T47D (cell line): ENCODE measurements around the gene THADA.

Experiments
- DNase-seq, 2 experiments: peaks; one replicate each; pipeline versions ENCODE4 v3.0.0 to v3.0.0-alpha.2; 2011 to 2012; ENCODE audit warnings: low read depth in 1 of 2, low spot score in 1 of 2
- JUND ChIP-seq: IDR thresholded peaks from 2 replicates; pipeline ENCODE4 v1.6.1; 2012; ENCODE audit warnings: low read depth
- in situ Hi-C: cut with HindIII; loops from 2 replicates; pipeline ENCODE4 v1.10.0; 2016; ENCODE audit warnings: low sequenced_read_pairs, low pct_unique_long_range_greater_than_20kb

THADA gene

GRCh38 chr2:43444989-43445645 lies 150.7 kb downstream of the THADA start:
- TF ChIP-seq JUND, result no peak
- DNase-seq, result no peak
- in situ Hi-C loops, result no loop called here

DNA sequence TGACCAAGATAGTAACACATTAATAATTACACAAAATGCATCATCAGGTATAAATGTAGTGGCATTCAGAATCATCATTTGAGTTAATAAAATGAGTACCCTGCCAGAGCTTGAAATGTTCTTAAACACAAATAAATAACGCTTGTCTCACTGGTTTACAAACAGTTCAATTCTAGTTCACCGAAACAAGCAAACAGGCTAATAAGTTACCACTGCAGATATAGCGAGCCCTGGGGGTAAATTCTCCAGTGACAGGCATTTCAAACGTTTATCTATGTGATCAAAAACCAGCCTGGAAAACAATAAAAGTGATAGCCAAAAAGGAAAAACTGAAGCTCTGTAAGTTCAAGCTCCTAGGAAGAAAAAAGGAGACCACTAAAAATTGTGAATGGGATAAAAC lies 152.6 kb downstream of the THADA start:
- in situ Hi-C loops, result no loop called here

GRCh38 chr2:43441195-43441594 lies 154.6 kb downstream of the THADA start:
- in situ Hi-C loops, result no loop called here
- TF ChIP-seq JUND, result no peak
- no peak for DNase-seq

More for the DNA sequence above, 152.6 kb downstream of the THADA start:
- TF ChIP-seq JUND, result peak; percentile 42; the same call in 1 of the 2 replicates
- DNase-seq, result no peak

DNA sequence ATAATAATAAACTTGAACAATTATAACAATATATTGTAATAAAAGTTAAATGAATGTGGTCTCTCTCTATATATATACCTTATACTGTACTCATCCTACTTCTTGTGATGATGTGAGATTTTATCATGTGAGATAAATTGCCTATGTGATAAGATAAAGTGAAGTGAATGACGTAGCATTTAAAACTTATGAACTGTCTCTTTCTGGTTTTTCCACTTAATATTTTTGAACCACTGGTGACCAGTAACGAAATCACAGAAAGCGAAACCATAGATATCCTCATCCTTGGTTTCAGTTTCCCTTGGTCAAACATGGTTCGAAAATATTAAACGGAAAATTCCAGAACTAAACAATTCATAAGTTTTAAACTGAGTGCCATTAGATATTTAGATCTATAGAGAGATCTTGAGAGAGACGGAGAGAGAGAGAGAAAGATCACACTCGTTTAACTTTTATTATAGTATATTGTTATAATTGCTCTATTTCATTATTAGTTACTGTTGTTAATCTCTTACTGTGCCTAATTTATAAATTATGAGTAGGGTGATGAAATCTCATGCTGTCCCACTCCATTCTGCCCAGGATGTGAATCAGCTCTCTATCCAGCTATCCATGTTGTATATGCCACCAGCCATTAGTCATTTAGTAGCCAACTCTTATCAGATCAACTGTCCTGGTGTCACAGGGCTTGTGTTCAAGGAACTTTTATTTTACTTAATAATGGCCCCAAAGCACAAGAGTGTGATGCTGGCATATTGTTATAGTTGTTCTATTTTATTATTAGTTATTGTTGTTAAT lies 156.8 kb downstream of the THADA start:
- TF ChIP-seq JUND, result no peak
- in situ Hi-C loops, result no loop called here
- no peak for DNase-seq

- DNase-seq, result no peak
- no peak for TF ChIP-seq JUND
- in situ Hi-C loops, result no loop called here
Measured at GRCh38 chr2:43438342-43438741, 157.5 kb downstream of the THADA start.

- no peak for DNase-seq
- in situ Hi-C loops, result no loop called here
- TF ChIP-seq JUND, result no peak
Measured at GRCh38 chr2:43437363-43437762, 158.5 kb downstream of the THADA start.

DNA sequence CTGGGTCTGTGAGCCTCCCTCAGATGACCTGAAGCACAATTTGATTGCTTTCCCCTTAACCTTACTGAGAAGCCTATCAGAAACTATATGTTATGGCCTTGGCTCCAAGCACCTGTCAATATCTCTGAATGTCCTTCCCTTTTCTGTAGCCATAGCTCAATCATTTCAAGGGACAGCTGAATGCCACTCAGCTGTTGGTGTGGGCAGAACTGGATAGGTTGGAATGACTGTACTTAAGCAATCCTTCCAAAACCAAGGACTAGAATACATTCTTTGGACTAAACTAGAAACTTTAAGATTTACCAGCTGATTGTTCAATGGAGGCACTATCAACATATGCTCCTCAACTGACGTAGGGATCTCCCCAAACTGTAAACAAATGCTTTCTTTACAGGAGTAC lies 159.4 kb downstream of the THADA start:
- no peak for TF ChIP-seq JUND
- in situ Hi-C loops, result no loop called here
- no peak for DNase-seq

DNA sequence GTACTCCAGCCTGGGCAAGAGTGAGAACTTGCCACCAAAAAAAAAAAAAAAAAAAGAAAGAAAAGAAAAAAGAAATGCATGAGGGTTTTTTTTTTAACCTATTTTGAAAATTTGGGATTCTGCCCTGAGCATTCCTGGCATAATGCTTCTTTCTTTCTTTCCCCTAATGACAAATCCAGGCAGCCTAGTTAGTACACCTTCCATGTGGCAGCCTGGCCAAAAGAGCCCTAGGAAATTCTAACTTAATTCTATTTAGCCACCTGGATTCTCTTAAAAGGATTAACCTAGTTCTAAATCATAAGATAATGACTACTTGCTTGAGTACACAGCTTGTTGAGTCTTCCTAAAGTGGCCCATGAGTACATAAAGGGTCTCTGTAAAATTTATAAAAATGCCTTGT lies 160.1 kb downstream of the THADA start:
- no peak for DNase-seq
- no peak for TF ChIP-seq JUND
- in situ Hi-C loops, result no loop called here

DNA sequence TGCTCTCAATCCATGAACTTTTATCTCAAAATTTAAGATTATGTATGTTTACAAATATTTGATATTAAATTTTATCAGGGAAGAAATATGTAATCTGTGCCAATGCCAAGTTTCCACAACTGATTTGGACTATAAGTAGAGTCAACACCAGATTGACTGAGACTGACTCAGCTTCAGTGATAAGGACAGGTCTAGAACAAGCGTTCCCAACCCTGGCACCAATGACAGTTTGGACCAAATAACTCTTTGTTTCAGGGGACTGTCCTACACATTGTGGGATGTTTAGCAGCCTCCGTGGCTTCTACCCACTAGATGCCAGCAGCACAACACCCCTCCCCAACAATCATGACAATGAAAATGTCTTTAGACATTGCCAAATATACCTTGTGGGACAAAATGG lies 165.3 kb downstream of the THADA start:
- in situ Hi-C loops, result no loop called here
- no peak for DNase-seq
- no peak for TF ChIP-seq JUND

DNA sequence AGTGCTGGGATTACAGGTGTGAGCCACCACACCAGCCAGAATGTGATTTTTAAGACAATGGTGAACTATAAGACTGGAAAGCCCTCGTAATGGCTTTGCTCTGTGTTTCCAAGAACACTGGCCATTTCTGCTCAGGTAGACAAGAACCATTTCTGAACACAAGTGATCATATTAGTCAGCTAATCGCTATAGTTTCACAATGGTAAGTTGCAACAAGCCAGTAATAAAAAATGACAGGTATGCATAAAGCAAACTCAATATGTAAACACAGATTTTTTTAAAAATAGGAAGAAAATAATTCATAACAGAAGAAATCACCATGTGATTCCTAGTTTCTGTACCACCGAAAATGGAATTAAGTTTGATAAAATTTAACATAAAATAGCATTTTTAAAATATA lies 166.5 kb downstream of the THADA start:
- in situ Hi-C loops, result no loop called here
- TF ChIP-seq JUND, result no peak
- DNase-seq, result no peak

DNA sequence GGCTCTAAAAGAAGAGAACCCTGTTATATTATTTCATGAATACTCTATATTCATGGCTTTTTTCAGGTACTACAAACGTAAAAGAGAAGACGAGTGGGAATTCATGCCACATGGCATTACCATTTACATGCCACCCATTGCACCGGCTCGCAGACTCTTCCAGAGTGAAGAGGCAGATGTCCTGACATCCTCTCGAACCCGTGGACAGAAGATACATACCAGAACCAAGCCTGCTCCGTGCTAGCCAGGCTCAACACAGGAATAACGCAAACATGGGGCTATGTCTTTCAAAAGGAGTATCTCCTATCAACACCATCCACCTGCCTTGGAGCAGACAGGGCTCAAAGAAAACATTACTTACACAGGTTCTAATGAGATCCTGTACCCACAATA lies 168.8 kb downstream of the THADA start:
- no peak for TF ChIP-seq JUND
- no peak for DNase-seq
- in situ Hi-C loops, result no loop called here

DNA sequence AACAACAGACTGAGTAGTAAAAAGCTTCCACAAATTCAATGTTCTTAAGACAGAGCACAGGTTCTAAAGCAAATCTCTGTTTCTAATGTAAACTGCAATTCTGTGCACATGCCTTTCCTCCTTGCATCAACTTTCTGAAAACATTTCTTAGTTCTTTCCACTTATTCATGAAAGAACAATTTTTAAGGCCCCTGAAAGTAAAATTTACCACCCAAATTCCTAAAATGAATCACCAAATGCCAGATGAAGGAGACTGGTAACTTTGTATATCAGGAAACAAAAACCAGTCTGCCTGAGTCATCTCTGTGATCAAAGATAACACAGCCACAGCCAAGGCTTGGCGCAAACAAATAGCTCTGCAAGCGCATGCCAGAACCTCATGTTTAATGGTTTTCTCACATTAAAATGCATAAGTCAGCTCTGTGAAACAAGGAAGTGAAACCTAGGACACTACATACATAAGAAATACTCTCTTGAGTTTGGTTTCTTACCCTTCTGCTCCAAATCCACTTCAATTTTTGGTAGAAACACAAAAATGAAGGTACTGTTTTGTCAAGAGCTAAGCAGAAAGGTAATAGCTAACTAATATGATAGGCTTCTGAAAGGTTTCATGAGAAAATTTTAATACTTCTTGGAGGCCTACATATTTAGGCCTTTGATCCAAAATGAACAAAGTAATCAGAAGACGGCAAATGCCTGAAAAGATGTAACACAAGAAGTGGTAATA lies 169.4 kb downstream of the THADA start:
- TF ChIP-seq JUND, result peak; percentile 90
- in situ Hi-C loops, result no loop called here
- DNase-seq, result peak; percentile 23 to 78

- DNase-seq, result no peak
- in situ Hi-C loops, result no loop called here
- TF ChIP-seq JUND, result no peak
Measured at GRCh38 chr2:43425659-43426058, 170.2 kb downstream of the THADA start.
